Measurements from ENCODE around the gene GRIN1. TPM values are rescaled to one million over a fixed set of nuclear protein-coding genes. Genes with fewer than 3 reads are reported as not detected.

Gene GRIN1
- total RNA-seq, 1 experiment from 2014 or later, result 2.9 TPM

DNA sequence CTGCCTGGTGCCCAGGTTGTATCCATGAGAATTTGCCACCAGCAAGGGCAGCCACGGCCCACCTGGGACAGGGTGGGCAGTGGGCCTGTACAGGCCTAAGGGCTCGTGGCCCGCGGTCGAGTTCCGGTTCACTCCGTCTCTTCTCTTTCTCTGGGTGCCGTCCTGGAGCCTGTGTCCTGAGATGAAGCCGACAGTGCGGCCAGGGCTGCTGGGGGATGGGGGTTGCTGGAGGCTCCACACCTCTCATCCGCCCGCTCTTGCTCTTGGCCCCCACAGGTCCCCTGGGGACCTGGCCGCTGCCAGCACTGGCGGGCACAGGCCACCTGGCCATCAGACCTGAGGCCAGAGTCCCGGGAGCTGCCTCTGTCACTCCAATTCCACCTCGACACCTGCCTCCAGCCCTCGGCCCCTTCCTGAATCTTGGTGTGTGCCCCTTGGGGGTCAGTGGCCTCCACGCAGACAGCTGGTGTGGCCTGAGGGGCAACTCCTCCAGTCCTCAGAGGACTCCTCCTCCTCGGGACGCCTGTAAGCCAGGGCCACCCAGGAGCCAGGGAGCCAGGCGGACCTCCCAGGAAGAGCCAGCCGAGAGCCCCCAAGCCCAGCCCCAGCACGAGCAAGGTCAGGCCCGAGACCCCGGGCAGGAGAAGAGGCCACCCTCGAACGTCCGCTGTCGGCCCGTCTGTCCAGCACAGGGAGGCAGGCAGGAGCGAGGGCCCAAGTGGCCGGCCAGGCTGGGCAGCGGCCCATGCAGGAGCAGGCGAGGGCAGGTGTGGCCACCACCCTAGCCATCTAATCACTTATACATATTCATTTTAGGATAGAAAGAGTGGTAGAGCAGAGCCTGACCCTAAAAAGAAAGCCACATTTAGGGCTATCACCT lies 25.7 kb downstream of the GRIN1 start:
- Histone ChIP-seq H4K5ac (ENCODE audit: insufficient read length, low read depth, low read length) (no peak overlapping the region), H3K14ac (ENCODE audit: insufficient read depth, low read length) (no peak overlapping the region; the same call in 1 of the 2 replicates), H2BK12ac (ENCODE audit: insufficient read length, low read depth, low read length) (no peak overlapping the region), H3T11ph (ENCODE audit: low read length) (no peak overlapping the region), H4K8ac (replicated peaks; ENCODE audit: insufficient read length, low read depth, low read length) (no peak overlapping the region), H3K4ac (ENCODE audit: low read depth, low read length) (no peak overlapping the region), H4K20me1 (ENCODE audit: control insufficient read depth, insufficient read depth, insufficient read length) (peaks cover 2% of the 10 kb centered on the region), H3K4me1 (ENCODE audit: insufficient read depth, low read length) (no peaks in the 10 kb centered on the region), H3K9ac (ENCODE audit: extremely low read depth, insufficient read length, low read length) (no peak overlapping the region), H3K79me2 (ENCODE audit: insufficient read depth, low read length) (no peaks in the 10 kb centered on the region), H2BK120ac (ENCODE audit: low read depth, low read length, poor library complexity, severe bottlenecking) (no peak overlapping the region), H2BK5ac (ENCODE audit: insufficient read length, low read length) (no peak overlapping the region), H2AFZ (ENCODE audit: low read length) (no peak overlapping the region), H2BK15ac (ENCODE audit: low read depth, low read length) (no peak overlapping the region), H3K18ac (ENCODE audit: insufficient read length, low read depth, low read length) (no peak overlapping the region), H3K79me1 (ENCODE audit: insufficient read depth, low read depth, low read length, poor library complexity, severe bottlenecking) (no peaks in the 10 kb centered on the region), H3K9me3 (ENCODE audit: control insufficient read depth, low read depth, low read length) (no peaks in the 10 kb centered on the region), H3K23me2 (ENCODE audit: insufficient read length, low read depth, low read length, poor library complexity, severe bottlenecking) (peaks cover 20% of the 10 kb centered on the region), H2AK5ac (ENCODE audit: insufficient read length, low read length) (no peak overlapping the region), H3K4me2 (ENCODE audit: insufficient read depth, insufficient read length, low read length) (no peak overlapping the region), H2BK20ac (ENCODE audit: low read depth, low read length, poor library complexity, severe bottlenecking) (no peak overlapping the region), H3K27me3 (ENCODE audit: insufficient read depth, low read length) (peaks cover 42% of the 10 kb centered on the region; the same call in 1 of the 2 replicates), H3K23ac (ENCODE audit: insufficient read length, low read depth, low read length) (no peak overlapping the region), H3K27ac (ENCODE audit: insufficient read length, low read depth, low read length) (no peak overlapping the region), H3K56ac (ENCODE audit: insufficient read length, low read depth, low read length) (no peak overlapping the region), H4K91ac (ENCODE audit: insufficient read length, low read depth, low read length) (no peak overlapping the region)
- Mint-ChIP-seq H3K36me3 (ENCODE audit: insufficient read depth in 1 of 3, low read depth in 3 of 3) (no peaks in the 10 kb centered on the region), H3K9me3 (no peaks in the 10 kb centered on the region; a peak in 1 of 5 replicates), H3K4me3 (peak overlapping the region in 1 of 2 experiments; percentile 58; a peak in 2 of 5 replicates), H3K27ac (no peak overlapping the region), H3K27me3 (ENCODE audit: low read depth) (peaks cover 92% of the 10 kb centered on the region), H3K4me1 (peaks cover 0 to 5% of the 10 kb centered on the region in 2 experiments; a peak in 1 of 4 replicates)
- TF ChIP-seq, protein P1, sequence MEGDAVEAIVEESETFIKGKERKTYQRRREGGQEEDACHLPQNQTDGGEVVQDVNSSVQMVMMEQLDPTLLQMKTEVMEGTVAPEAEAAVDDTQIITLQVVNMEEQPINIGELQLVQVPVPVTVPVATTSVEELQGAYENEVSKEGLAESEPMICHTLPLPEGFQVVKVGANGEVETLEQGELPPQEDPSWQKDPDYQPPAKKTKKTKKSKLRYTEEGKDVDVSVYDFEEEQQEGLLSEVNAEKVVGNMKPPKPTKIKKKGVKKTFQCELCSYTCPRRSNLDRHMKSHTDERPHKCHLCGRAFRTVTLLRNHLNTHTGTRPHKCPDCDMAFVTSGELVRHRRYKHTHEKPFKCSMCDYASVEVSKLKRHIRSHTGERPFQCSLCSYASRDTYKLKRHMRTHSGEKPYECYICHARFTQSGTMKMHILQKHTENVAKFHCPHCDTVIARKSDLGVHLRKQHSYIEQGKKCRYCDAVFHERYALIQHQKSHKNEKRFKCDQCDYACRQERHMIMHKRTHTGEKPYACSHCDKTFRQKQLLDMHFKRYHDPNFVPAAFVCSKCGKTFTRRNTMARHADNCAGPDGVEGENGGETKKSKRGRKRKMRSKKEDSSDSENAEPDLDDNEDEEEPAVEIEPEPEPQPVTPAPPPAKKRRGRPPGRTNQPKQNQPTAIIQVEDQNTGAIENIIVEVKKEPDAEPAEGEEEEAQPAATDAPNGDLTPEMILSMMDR (conservative IDR thresholded peaks at IDR 0.05), result no peak
- no CpG with 5 or more reads among the region's 34 CpGs for WGBS (ENCODE audit: extremely low coverage, insufficient read length, low lambda C conversion rate)
- no peak for DNase-seq

Data from H9 (cell line).